Gastroesophageal sphincter (tissue), 3 donors: Measurements from ENCODE around the gene GSAP.
"Not testable (repeated sequence)": the region's sequence is repeated elsewhere in the genome, so short reads cannot be mapped to it uniquely, and the experiment has no call there.

Source experiments
- CTCF ChIP-seq, 4 experiments: fragments of 200-600 bp in 2 of 4; fragments of 450-650 bp in 2 of 4; sonication (generic) in 1 of 4; IDR thresholded peaks; one replicate each; pipeline ENCODE4 v1.5.1; 2017 to 2019; ENCODE audit warnings: antibody characterized with exemption in 4 of 4, mild to moderate bottlenecking in 2 of 4, moderate library complexity in 2 of 4
- POLR2A ChIP-seq, 2 donors: fragments of 450-650 bp; IDR thresholded peaks; one replicate each; pipeline ENCODE4 v1.6.1; 2017; ENCODE audit warnings: antibody characterized with exemption in 2 of 2, mild to moderate bottlenecking in 2 of 2, moderate library complexity in 1 of 2
- POLR2AphosphoS5 ChIP-seq: sonication (generic); formaldehyde crosslinking; IDR thresholded peaks from one replicate; pipeline ENCODE4 v1.6.1; 2017; ENCODE audit warnings: antibody characterized with exemption

GRCh38 chr7:77451950-77452349, 35.8 kb upstream of the GSAP start:
- TF ChIP-seq POLR2AphosphoS5; CTCF (IDR thresholded peaks at IDR 0.05); POLR2A (IDR thresholded peaks at IDR 0.05): not testable (repeated sequence)
